HL-60/S4 treated with retinoic acid at 250 ng/mL for 4 days and 3 days (cell line): ENCODE measurements around the gene CLK1.

Source experiments
- in situ Hi-C: fragments of 300-500 bp; cut with MboI; formaldehyde crosslinking; loops from 2 replicates; pipeline ENCODE4 v1.7.0; 2022; ENCODE audit warnings: low sequenced_read_pairs

Gene CLK1

DNA sequence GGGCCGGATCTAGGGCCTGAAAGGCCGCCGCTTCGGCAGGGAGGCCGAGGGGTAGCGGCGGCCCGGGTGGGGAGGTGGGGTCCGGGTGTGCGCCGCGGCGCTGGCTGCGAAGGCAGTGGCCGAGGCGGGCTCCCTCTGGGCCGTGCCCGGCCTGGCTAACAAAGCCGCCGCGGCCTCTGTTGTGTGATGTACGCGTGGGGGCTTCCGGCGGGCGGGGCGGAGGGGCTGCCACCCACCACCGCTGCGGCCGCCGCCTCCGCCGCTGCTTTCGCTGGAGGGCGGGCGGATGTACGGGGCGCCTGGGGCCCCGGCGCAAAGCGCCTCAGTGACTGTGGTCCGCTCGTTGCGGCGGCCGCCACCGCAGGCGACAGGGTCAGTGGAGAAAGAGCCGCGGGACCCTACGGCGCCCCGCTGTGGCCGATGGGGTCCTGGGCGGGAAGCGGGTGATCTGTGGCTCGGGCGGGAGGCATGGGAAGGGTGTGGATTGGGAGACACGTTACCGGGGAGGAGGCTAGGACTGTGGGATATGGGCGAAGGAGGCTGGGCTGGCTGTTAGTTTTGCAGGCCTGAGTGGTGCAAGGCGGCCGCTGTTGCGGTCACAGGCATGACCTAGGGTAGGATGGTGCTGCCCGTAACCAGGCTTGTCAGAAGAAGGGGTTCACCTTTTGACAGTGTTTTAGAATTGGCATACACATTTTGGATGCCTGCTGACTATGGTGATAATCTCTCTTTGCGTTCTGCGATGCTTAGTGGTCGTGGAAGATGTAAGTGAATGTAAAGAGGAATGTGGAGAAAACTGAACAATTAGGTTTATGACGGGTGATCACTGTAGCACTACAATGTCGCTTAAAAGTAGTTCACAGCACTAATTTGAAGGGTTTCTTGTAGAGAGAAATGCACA lies 52.1 kb downstream of the CLK1 start:
- in situ Hi-C loops = no loop called here

DNA sequence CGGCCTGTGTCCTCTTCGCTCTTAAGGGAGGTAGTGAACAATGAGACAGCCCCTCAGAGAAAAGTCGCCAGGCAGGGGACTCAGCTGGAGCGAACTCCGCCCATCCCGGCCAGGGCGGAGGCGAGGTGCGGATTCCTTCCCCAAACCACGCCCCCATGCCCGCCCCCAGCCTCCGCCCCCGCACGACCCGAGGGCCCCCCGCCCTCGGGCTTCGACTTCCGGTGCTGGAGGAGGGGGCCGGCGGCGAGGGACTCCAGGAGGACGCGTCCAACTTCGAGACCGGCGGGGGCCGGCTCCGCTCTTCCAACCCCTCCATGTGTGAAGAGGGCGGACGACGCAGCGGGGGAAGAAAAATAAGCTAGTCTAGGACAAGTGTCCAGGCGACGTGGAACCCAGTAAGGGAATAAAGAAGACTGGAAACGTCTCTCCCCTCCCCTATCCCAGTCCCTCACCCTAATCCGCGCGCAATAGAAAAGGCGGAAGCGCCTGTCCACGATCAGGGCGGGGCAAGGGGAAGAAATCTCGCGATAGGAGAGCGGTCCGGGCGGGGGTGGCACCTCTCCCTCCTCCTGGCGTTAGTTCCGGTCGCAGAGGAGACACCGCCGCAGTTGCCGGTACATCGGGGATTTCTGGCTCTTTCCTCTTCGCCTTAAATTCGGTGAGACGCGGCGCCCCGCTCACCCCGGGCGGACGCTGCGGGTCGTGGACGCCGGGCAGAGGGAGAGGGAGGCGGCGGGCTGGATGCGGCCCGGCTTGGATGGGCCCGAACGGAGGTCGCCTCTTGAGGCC lies 52.9 kb downstream of the CLK1 start, which contains the start of gene BZW1:
Gene BZW1 (plus strand): TSS at position 578 of the 789 bp plus-strand sequence. CDS start 1,308 bp downstream, outside the sequence.
- in situ Hi-C loops = no loop called here

DNA sequence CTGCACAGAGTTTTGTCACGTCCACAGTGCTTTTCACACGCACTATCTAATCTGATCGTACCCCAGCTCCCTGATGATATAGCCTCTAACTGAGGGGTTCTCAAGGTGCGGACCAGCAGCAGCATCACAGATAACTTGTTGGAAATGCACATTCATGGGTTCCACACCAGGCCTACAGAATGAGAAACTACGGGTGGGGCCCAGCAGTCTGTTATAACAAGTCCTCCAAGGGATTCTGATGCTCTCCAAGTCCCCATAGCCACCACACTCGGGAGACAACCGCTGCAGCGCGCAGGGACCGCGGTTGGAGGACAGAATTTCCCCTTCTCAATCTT lies 53.5 kb downstream of the CLK1 start:
- in situ Hi-C loops = no loop called here

DNA sequence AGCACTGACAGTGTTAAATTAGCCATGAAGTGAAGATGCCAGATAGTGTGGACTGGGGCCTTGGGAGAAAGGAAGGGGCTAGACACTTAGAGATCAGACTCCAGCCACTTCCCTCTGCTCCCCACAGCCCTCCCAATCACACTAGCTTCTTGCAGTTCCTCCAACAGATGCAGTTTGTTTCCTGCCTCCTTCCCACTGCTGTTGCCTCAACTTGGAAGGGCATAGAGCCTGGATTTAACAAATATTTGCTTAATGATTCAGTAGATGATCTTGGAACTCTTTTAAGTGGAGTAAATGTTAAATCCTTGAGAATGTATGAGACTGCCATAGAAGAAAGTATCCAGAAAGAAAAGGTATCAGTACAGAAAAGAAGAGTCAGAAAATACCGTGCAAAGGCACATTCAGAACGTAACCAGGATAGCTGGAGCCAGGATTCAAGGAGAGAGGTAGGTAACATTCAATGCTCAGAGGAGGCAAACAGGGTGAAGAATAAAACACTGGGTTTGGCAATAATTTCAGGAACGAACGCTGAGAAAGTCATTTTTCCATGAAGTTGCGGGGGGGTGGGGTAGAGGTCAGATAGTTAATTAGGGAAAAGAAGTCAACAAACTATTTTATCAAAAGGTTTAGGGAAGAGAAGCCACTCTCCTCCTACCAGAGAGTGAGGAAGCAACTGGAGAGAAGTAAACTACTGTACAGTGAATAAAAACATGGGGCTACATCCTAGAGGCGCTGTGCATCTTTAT lies 54.0 kb downstream of the CLK1 start:
- in situ Hi-C loops = no loop called here

DNA sequence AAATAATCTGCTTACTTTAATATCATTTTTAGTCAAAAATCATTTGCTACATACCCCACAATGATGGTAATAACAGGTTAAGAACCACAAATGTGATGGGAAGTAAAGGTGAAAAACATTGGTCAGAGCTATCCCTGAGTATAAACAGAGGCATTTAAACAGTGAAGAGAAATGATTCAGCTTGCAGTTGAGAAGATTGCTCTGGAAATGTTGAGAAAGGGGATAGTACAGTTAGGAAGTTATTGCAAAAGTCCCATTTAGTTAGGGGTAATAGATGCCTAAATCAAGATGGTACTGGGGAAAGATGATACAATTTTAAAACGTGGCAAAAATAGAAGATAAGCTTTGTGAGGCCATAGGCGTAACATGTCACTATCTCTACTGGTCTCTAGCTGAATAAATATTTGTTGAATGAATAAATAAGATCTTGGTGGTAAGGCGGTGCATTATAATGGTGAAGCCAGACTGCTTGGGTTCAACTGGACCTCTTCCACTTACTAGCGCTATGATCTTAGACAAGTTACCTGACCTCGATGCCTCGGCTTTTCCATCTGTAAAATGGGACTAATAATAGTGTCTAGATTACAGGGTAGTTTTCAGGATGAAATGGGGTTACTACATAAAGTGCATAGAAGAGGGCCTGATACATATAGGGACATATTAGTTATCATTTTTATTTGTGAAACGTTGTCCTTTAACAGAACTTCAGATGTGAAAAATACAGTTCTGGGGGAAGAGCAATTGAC lies 54.8 kb downstream of the CLK1 start:
- in situ Hi-C loops = no loop called here
